Mesendoderm (in vitro differentiated cells): ENCODE data around the gene ADAM8.
"Not testable (repeated sequence)": the region's sequence is repeated elsewhere in the genome, so short reads cannot be mapped to it uniquely, and the experiment has no call there.

Experiments
- DNase-seq: peaks from one replicate; pipeline ENCODE4 v3.0.0; 2013
- H2AK5ac ChIP-seq: 2 replicates; pipeline ENCODE4 v1.6.1; 2013; ENCODE audit warnings: low read length, inconsistent platforms
- H2BK120ac ChIP-seq: 2 replicates; pipeline ENCODE4 v1.6.1; 2013; ENCODE audit warnings: low read depth, mild to moderate bottlenecking, low read length, moderate library complexity, mixed read lengths
- H2BK15ac ChIP-seq: replicated peaks from 2 replicates; pipeline ENCODE4 v1.6.1; 2013; ENCODE audit warnings: low read depth, mild to moderate bottlenecking, moderate library complexity
- H2BK5ac ChIP-seq: 2 replicates; pipeline ENCODE4 v1.6.1; 2013; ENCODE audit warnings: low read length, inconsistent platforms
- H3K18ac ChIP-seq: 2 replicates; pipeline ENCODE4 v1.6.1; 2013; ENCODE audit warnings: mild to moderate bottlenecking, low read length, mixed read lengths
- H3K23ac ChIP-seq: one replicate; pipeline ENCODE4 v1.6.1; 2013; ENCODE audit warnings: low read length
- H3K27ac ChIP-seq: 2 replicates; pipeline ENCODE4 v1.5.1; 2013; ENCODE audit warnings: low read depth, mild to moderate bottlenecking, inconsistent platforms, low read length, moderate library complexity
- H3K27me3 ChIP-seq: 2 replicates; pipeline ENCODE4 v1.6.1; 2013; ENCODE audit warnings: low read length, control low read depth, mild to moderate bottlenecking, inconsistent platforms; ENCODE audit not compliant: insufficient read depth, poor library complexity
- H3K36me3 ChIP-seq: 2 replicates; pipeline ENCODE4 v1.6.1; 2013; ENCODE audit warnings: low read length, inconsistent platforms; ENCODE audit not compliant: control insufficient read depth, insufficient read depth
- H3K4ac ChIP-seq: one replicate; pipeline ENCODE4 v1.6.1; 2013; ENCODE audit warnings: low read depth, mild to moderate bottlenecking, low read length, moderate library complexity
- H3K4me1 ChIP-seq: 2 replicates; pipeline ENCODE4 v1.6.1; 2013; ENCODE audit warnings: low read depth, low read length, inconsistent platforms; ENCODE audit not compliant: control insufficient read depth
- H3K4me2 ChIP-seq: 2 replicates; pipeline ENCODE4 v1.6.1; 2013; ENCODE audit warnings: low read length
- H3K4me3 ChIP-seq: 2 replicates; pipeline ENCODE4 v1.5.1; 2013; ENCODE audit warnings: mild to moderate bottlenecking, low read length
- H3K56ac ChIP-seq: one replicate; pipeline ENCODE4 v1.6.1; 2013; ENCODE audit warnings: low read length
- H3K79me1 ChIP-seq: 2 replicates; pipeline ENCODE4 v1.6.1; 2013; ENCODE audit warnings: low read length, inconsistent platforms
- H3K79me2 ChIP-seq: 2 replicates; pipeline ENCODE4 v1.6.1; 2013; ENCODE audit warnings: mild to moderate bottlenecking, low read length; ENCODE audit not compliant: control insufficient read depth, insufficient read depth
- H3K9ac ChIP-seq: 2 replicates; pipeline ENCODE4 v1.6.1; 2013; ENCODE audit warnings: low read length, inconsistent platforms
- H4K5ac ChIP-seq: one replicate; pipeline ENCODE4 v1.6.1; 2013; ENCODE audit warnings: low read length
- H4K8ac ChIP-seq: one replicate; pipeline ENCODE4 v1.6.1; 2013; ENCODE audit warnings: low read depth, mild to moderate bottlenecking, control low read depth, low read length, moderate library complexity
- WGBS: extraction: QIAGEN DNeasy Blood & Tissue Kit; methylation state at CpG from one replicate; pipeline ENCODE4 v1.1.7; 2013; ENCODE audit warnings: low lambda C conversion rate, missing lambda C conversion rate; ENCODE audit not compliant: insufficient coverage; ENCODE audit errors: extremely low coverage; 5-methylcytosine and 5-hydroxymethylcytosine counted together

ADAM8 gene

GRCh38 chr10:133235932-133236331 is 40.7 kb downstream of the ADAM8 start:
- Histone ChIP-seq H3K27ac (no peak overlapping the region), H3K4me2 (no peak overlapping the region), H3K79me1 (no peaks in the 10 kb centered on the region), H2BK120ac (no peak overlapping the region), H3K23ac (no peak overlapping the region), H3K27me3 (peaks cover 26% of the 10 kb centered on the region), H3K56ac (peak overlapping the region; percentile 90), H2AK5ac (no peak overlapping the region), H4K8ac (no peak overlapping the region), H3K4me3 (no peak overlapping the region), H3K4ac (no peak overlapping the region), H2BK5ac (no peak overlapping the region), H4K5ac (no peak overlapping the region), H3K79me2 (no peaks in the 10 kb centered on the region), H3K18ac (peak overlapping the region; percentile 47), H3K36me3 (no peaks in the 10 kb centered on the region), H3K9ac (peak overlapping the region; percentile 13), H3K4me1 (peaks cover 3% of the 10 kb centered on the region), H2BK15ac (no peak overlapping the region)
- DNase-seq: no peak
- WGBS: no CpG with 5 or more reads among the region's 18 CpGs

GRCh38 chr10:133235265-133235855 is 41.3 kb downstream of the ADAM8 start:
- H3K56ac ChIP-seq: peak overlapping the region; percentile 22
- no peak overlapping the region for H3K4ac ChIP-seq
- no peak overlapping the region for H3K4me3 ChIP-seq
- no peak overlapping the region for H4K5ac ChIP-seq
- no peak overlapping the region for H2BK15ac ChIP-seq
- no peaks in the 10 kb centered on the region for H3K36me3 ChIP-seq
- H2BK120ac ChIP-seq: no peak overlapping the region
- H3K9ac ChIP-seq: no peak overlapping the region
- no peaks in the 10 kb centered on the region for H3K79me1 ChIP-seq
- no peak overlapping the region for H2BK5ac ChIP-seq
- no CpG with 5 or more reads among the region's 48 CpGs for WGBS
- H3K4me2 ChIP-seq: no peak overlapping the region
- H3K79me2 ChIP-seq: no peaks in the 10 kb centered on the region
- H2AK5ac ChIP-seq: no peak overlapping the region
- no peak overlapping the region for H4K8ac ChIP-seq
- peaks cover 3% of the 10 kb centered on the region for H3K4me1 ChIP-seq
- peak overlapping the region; percentile 47 for H3K18ac ChIP-seq
- H3K27me3 ChIP-seq: peaks cover 31% of the 10 kb centered on the region
- no peak overlapping the region for H3K23ac ChIP-seq
- H3K27ac ChIP-seq: no peak overlapping the region
- DNase-seq: no peak

GRCh38 chr10:133234796-133235195 is 41.9 kb downstream of the ADAM8 start:
- not testable (repeated sequence) for H2BK15ac ChIP-seq, H2BK5ac ChIP-seq, DNase-seq, H3K18ac ChIP-seq, H3K4me1 ChIP-seq, H2AK5ac ChIP-seq, H4K5ac ChIP-seq, H3K36me3 ChIP-seq, H3K56ac ChIP-seq, H3K4ac ChIP-seq, H4K8ac ChIP-seq, H3K9ac ChIP-seq, H3K79me1 ChIP-seq, H3K4me3 ChIP-seq, H3K23ac ChIP-seq, H2BK120ac ChIP-seq, H3K4me2 ChIP-seq, H3K27ac ChIP-seq, H3K79me2 ChIP-seq
- peaks cover 32% of the 10 kb centered on the region for H3K27me3 ChIP-seq
- no CpG with 5 or more reads among the region's 10 CpGs for WGBS

GRCh38 chr10:133231946-133232574 is 44.6 kb downstream of the ADAM8 start:
- Histone ChIP-seq H2BK15ac (no peak overlapping the region), H3K23ac (no peak overlapping the region), H2BK120ac (no peak overlapping the region), H3K56ac (no peak overlapping the region), H3K4me3 (no peak overlapping the region), H4K8ac (no peak overlapping the region), H3K4ac (no peak overlapping the region), H4K5ac (no peak overlapping the region), H3K4me1 (no peaks in the 10 kb centered on the region), H3K9ac (no peak overlapping the region), H3K36me3 (no peaks in the 10 kb centered on the region), H3K27ac (no peak overlapping the region), H2BK5ac (no peak overlapping the region), H3K79me2 (no peaks in the 10 kb centered on the region), H3K27me3 (peaks cover 38% of the 10 kb centered on the region), H2AK5ac (no peak overlapping the region), H3K4me2 (no peak overlapping the region), H3K18ac (no peak overlapping the region), H3K79me1 (no peaks in the 10 kb centered on the region)
- no CpG with 5 or more reads among the region's 11 CpGs for WGBS
- peak; percentile 33 for DNase-seq

- Histone ChIP-seq H3K27me3 (peaks cover 35% of the 10 kb centered on the region), H3K9ac (no peak overlapping the region), H3K4me3 (no peak overlapping the region), H2AK5ac (no peak overlapping the region), H3K4ac (no peak overlapping the region), H3K36me3 (no peaks in the 10 kb centered on the region), H3K56ac (no peak overlapping the region), H3K23ac (no peak overlapping the region), H3K18ac (no peak overlapping the region), H4K5ac (no peak overlapping the region), H3K79me2 (no peaks in the 10 kb centered on the region), H2BK5ac (no peak overlapping the region), H2BK15ac (no peak overlapping the region), H3K79me1 (no peaks in the 10 kb centered on the region), H3K4me2 (no peak overlapping the region), H3K27ac (no peak overlapping the region), H2BK120ac (no peak overlapping the region), H4K8ac (no peak overlapping the region), H3K4me1 (no peaks in the 10 kb centered on the region)
- no peak for DNase-seq
- WGBS: no CpG with 5 or more reads among the region's 44 CpGs
These were observed 45.3 kb downstream of the ADAM8 start for GRCh38 chr10:133231244-133231945.
